ENCODE results near the gene IGF1R. TPM values are rescaled to one million over a fixed set of nuclear protein-coding genes. Genes with fewer than 3 reads are reported as not detected.

The IGF1R gene
- total and polyA plus RNA-seq, 2 donors (not counting 3 experiments of a cell fraction or from before 2014, with no cell fraction given), result 16.1 to 59.1 TPM

GRCh38 chr15:98969126-98969735 is 320.9 kb downstream of the IGF1R start:
- no peaks in the 10 kb centered on the region for H4K20me1 ChIP-seq (replicated peaks; ENCODE audit: control insufficient read depth, extremely low read depth, insufficient read depth, low read length)
- H3K9me1 ChIP-seq (replicated peaks; ENCODE audit: control insufficient read depth, extremely low read depth, insufficient read depth, low read length), result no peaks in the 10 kb centered on the region
- no peaks in the 10 kb centered on the region for H3K36me3 ChIP-seq (ENCODE audit: control insufficient read depth in 2 of 2, extremely low read depth in 1 of 2, insufficient read depth in 2 of 2, low read length in 2 of 2)
- POLR2A ChIA-PET, result no interaction called here
- no TSS peak for BruUV-seq (replicated peaks)
- H3K9me3 ChIP-seq (replicated peaks; ENCODE audit: control insufficient read depth, insufficient read depth, low read length), result no peaks in the 10 kb centered on the region
- intact Hi-C loops (cut with micrococcal nuclease) (no loop called here), dilution Hi-C loops (cut with MboI; ENCODE audit: extremely low pct_ligation_motif_present, low sequenced_read_pairs) (no loop called here)
- DNase-seq (ENCODE audit: low read depth, low spot score) (no peak), FAIRE-seq (no peak)
- H3K79me2 ChIP-seq (ENCODE audit: control insufficient read depth, insufficient read depth, low read length), result no peaks in the 10 kb centered on the region
- TF ChIP-seq JUN (IDR thresholded peaks at IDR 0.05; ENCODE audit: borderline replicate concordance, insufficient read depth, insufficient read length, low read depth), result no peak
- TF ChIP-seq MAX (IDR thresholded peaks at IDR 0.05; ENCODE audit: insufficient read depth, insufficient read length), result no peak
- TF ChIP-seq POLR2A (IDR thresholded peaks at IDR 0.05; ENCODE audit: low read depth, low read length), result no peak
- no peak for TF ChIP-seq POLR2AphosphoS5 (IDR thresholded peaks at IDR 0.05; ENCODE audit: insufficient read depth, low read depth, low read length)
- TF ChIP-seq CTCF (IDR thresholded peaks at IDR 0.05; ENCODE audit: extremely low read depth in 1 of 2, insufficient read depth in 1 of 2, low read depth in 1 of 2, low read length in 2 of 2), result no peak
- TF ChIP-seq EZH2 (IDR thresholded peaks at IDR 0.05; ENCODE audit: borderline replicate concordance, low read depth, low read length, severe bottlenecking), result no peak
- no peak for TF ChIP-seq FOS (IDR thresholded peaks at IDR 0.05; ENCODE audit: borderline replicate concordance, insufficient read depth, low read length)
- no peak for TF ChIP-seq GATA2 (IDR thresholded peaks at IDR 0.05; ENCODE audit: insufficient read depth, insufficient read length, low read depth, low read length)
- TF ChIP-seq MYC (IDR thresholded peaks at IDR 0.05; ENCODE audit: low read depth, low read length), result no peak
- H3K27me3 ChIP-seq (ENCODE audit: control insufficient read depth in 2 of 2, insufficient read depth in 2 of 2, low read length in 2 of 2), result no peaks in the 10 kb centered on the region
- H3K27ac ChIP-seq (ENCODE audit: insufficient read depth, low read depth, low read length), result no peak overlapping the region
- H3K4me2 ChIP-seq (ENCODE audit: insufficient read depth, low read length), result no peak overlapping the region
- no peak overlapping the region for H3K4me3 ChIP-seq (replicated peaks in 1 of 3; ENCODE audit: insufficient read depth in 1 of 3, low read depth in 1 of 3, low read length in 3 of 3)
- no peak overlapping the region for H3K9ac ChIP-seq (replicated peaks; ENCODE audit: extremely low read depth, insufficient read depth, low read length)
- H3K4me1 ChIP-seq (ENCODE audit: control insufficient read depth, extremely low read depth, insufficient read depth, low read length), result no peaks in the 10 kb centered on the region
- CTCF ChIA-PET, result interaction anchor here (1.3 kb wide), 1 partner anchor 108 kb away, joined by 3 read pairs; no protein-coding TSS in a partner anchor
- no peak overlapping the region for H2AFZ ChIP-seq (ENCODE audit: low read depth, low read length)
